A673 (cell line): ENCODE measurements around the gene KIAA1549. TPM values are rescaled to one million over a fixed set of nuclear protein-coding genes. Genes with fewer than 3 reads are reported as not detected.

Source experiments
- BruUV-seq: library from RNA; stranded (reverse); fragments of 400-500 nt; replicated peaks from 2 replicates; lab custom pipeline; 2021; lab: Mats Ljungman, UMichigan
- CTCF ChIA-PET: fragments of 300-600 bp; sonication (Branson Sonifier 250); formaldehyde crosslinking; loops from one replicate; lab custom pipeline; 2022; ENCODE audit warnings: antibody characterized with exemption; lab: Charles Lee
- POLR2A ChIA-PET: fragments of 300-600 bp; sonication (Branson Sonifier 250); formaldehyde crosslinking; loops from one replicate; lab custom pipeline; 2022; ENCODE audit warnings: antibody characterized with exemption; ENCODE audit not compliant: low non-redundant PET; lab: Charles Lee
- DNase-seq: peaks from one replicate; pipeline ENCODE4 v3.0.0-alpha.2; 2015; ENCODE audit warnings: low spot score
- H3K27ac ChIP-seq: fragments of 200-600 bp; sonication (generic); 2 replicates; pipeline ENCODE4 v1.5.1; 2016; ENCODE audit warnings: mixed run types, low read depth, mild to moderate bottlenecking, mixed read lengths, antibody characterized with exemption, low read length; ENCODE audit not compliant: poor library complexity, severe bottlenecking
- H3K27me3 ChIP-seq: fragments of 200-600 bp; sonication (generic); replicated peaks from 2 replicates; pipeline ENCODE4 v1.6.1; 2017; ENCODE audit warnings: mixed run types, low read depth, mild to moderate bottlenecking, mixed read lengths, antibody characterized with exemption, low read length; ENCODE audit not compliant: insufficient read depth, poor library complexity
- H3K36me3 ChIP-seq: fragments of 200-600 bp; sonication (generic); 2 replicates; pipeline ENCODE4 v1.6.1; 2016; ENCODE audit warnings: mixed run types, mild to moderate bottlenecking, mixed read lengths, antibody characterized with exemption, low read length; ENCODE audit not compliant: insufficient read depth, poor library complexity, severe bottlenecking
- H3K4me1 ChIP-seq: fragments of 200-600 bp; sonication (generic); 2 replicates; pipeline ENCODE4 v1.6.1; 2017; ENCODE audit warnings: mixed run types, mild to moderate bottlenecking, mixed read lengths, antibody characterized with exemption, low read length; ENCODE audit not compliant: insufficient read depth, poor library complexity, severe bottlenecking
- H3K4me3 ChIP-seq: fragments of 200-600 bp; sonication (generic); 2 replicates; pipeline ENCODE4 v1.5.1; 2016; ENCODE audit warnings: low read depth, mixed run types, mild to moderate bottlenecking, mixed read lengths, low read length; ENCODE audit not compliant: poor library complexity, severe bottlenecking
- H3K9me3 ChIP-seq: fragments of 200-600 bp; sonication (generic); 2 replicates; pipeline ENCODE4 v1.6.1; 2016; ENCODE audit warnings: mixed run types, low read depth, mild to moderate bottlenecking, mixed read lengths, antibody characterized with exemption, low read length; ENCODE audit not compliant: poor library complexity, severe bottlenecking
- EZH2 ChIP-seq: fragments of 200-600 bp; sonication (generic); IDR thresholded peaks from 2 replicates; pipeline ENCODE4 v1.6.1; 2017; ENCODE audit warnings: borderline replicate concordance, low read depth, mild to moderate bottlenecking, mixed read lengths, antibody characterized with exemption, low read length; ENCODE audit not compliant: poor library complexity, severe bottlenecking
- intact Hi-C: fragments of 100-400 bp; cut with micrococcal nuclease; formaldehyde crosslinking; loops from one replicate; pipeline ENCODE4 v1.10.0; 2022; ENCODE audit not compliant: unreplicated experiment
- total RNA-seq: library from RNA; stranded (reverse); gene quantifications from 2 replicates; pipeline ENCODE4 v1.2.3, GENCODE V29; 2021
- TF ChIP-seq, protein P1 (sequence below): fragments of 300-800, 200-600 bp; sonication (generic); conservative IDR thresholded peaks from 2 replicates; pipeline ENCODE4 v1.5.1; 2017; ENCODE audit warnings: low read depth, mild to moderate bottlenecking, antibody characterized with exemption, low read length, moderate library complexity, mixed read lengths

The KIAA1549 gene
- total RNA-seq, 1 experiment from 2014 or later, result 2.5 TPM

DNA sequence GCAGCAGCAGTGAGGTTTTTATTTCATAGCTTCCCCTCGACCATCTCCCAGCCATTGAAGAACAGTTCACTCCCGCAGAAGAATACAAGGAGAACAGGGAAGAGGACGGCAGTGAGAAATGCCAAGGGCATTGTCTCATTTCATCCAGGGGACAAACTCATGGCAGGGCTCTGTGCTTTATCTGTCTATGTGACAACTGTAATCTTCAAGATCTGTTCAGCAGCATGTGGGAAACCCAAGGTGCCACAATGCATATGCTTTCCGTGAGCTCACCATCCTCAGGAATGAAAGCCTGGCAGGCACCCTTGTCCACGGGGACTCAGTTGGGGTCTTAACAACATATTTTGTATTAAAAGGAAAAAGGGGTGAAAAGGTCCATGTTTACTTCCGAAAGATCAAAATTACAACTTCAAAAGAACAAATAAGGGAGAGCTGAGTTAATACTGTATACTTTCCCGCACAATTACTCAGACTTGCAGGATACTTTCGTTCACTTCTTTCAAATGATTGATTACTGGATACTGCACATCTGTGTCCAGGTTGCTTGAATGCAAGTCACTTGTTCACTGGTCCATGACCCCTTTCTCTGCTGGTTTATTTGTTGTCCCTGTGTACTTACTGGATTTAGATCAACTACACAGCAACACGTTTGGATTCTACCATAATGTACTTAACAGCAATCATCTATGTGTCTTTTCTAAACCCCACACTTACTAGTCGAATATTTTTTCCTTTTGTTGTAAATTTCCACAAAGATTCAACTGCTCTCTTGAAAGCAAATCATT lies 93.1 kb downstream of the KIAA1549 start:
- TF ChIP-seq EZH2, result no peak
- TF ChIP-seq, protein P1, sequence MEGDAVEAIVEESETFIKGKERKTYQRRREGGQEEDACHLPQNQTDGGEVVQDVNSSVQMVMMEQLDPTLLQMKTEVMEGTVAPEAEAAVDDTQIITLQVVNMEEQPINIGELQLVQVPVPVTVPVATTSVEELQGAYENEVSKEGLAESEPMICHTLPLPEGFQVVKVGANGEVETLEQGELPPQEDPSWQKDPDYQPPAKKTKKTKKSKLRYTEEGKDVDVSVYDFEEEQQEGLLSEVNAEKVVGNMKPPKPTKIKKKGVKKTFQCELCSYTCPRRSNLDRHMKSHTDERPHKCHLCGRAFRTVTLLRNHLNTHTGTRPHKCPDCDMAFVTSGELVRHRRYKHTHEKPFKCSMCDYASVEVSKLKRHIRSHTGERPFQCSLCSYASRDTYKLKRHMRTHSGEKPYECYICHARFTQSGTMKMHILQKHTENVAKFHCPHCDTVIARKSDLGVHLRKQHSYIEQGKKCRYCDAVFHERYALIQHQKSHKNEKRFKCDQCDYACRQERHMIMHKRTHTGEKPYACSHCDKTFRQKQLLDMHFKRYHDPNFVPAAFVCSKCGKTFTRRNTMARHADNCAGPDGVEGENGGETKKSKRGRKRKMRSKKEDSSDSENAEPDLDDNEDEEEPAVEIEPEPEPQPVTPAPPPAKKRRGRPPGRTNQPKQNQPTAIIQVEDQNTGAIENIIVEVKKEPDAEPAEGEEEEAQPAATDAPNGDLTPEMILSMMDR, result no peak
- CTCF ChIA-PET, result interaction anchor here (0.6 kb wide), 1 partner anchor 13 kb away, joined by 3 read pairs; no protein-coding TSS in a partner anchor
- Histone ChIP-seq H3K27ac (no peak overlapping the region), H3K4me3 (no peak overlapping the region), H3K9me3 (no peaks in the 10 kb centered on the region), H3K27me3 (no peaks in the 10 kb centered on the region), H3K4me1 (peaks cover 32% of the 10 kb centered on the region), H3K36me3 (no peaks in the 10 kb centered on the region)
- intact Hi-C loops, result loop anchor here (2.0 to 5.0 kb wide), 2 partner anchors 89 to 187 kb away; no protein-coding TSS in a partner anchor
- no peak for DNase-seq
- POLR2A ChIA-PET, result no interaction called here
- no TSS peak for BruUV-seq

DNA sequence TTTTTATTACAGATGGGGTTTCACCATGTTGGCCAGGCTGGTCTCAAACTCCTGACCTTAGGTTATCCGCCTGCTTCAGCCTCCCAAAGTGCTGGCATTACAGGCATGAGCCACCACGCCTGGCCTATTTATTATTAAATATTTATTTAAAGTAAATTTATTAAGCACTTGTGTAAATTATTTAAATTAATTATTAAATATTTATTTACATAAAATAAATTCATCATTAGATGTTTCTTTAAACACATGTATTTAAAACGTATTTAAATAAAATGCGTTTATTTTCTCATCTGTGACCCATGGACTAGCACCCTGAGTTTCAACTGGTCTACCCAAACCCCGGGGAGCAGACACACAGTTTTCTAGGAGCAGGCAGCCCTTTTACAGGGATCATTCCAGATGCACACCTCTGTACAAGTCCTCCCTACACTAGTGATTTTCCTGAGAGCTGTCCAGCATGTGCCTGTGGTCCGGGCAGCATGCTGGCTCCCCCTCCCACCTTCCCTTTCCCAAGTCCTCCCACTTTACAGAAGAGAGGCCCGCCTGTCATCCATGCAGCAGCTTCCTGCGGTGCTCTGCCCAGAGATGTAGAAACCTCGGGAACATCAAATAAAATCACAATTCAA lies 94.0 kb downstream of the KIAA1549 start:
- TF ChIP-seq EZH2, result no peak
- Histone ChIP-seq H3K36me3 (no peaks in the 10 kb centered on the region), H3K27ac (no peak overlapping the region), H3K4me1 (peaks cover 30% of the 10 kb centered on the region), H3K9me3 (no peaks in the 10 kb centered on the region), H3K27me3 (no peaks in the 10 kb centered on the region), H3K4me3 (no peak overlapping the region)
- no peak for DNase-seq
- BruUV-seq, result no TSS peak
- POLR2A ChIA-PET, result no interaction called here
- intact Hi-C loops, result loop anchor here (2.0 to 5.0 kb wide), 2 partner anchors 90 to 188 kb away; no protein-coding TSS in a partner anchor
- CTCF ChIA-PET, result interaction anchor here (0.6 to 1.3 kb wide), 13 partner anchors 9 to 188 kb away, joined by 3 to 14 read pairs (median 4); no protein-coding TSS in a partner anchor

DNA sequence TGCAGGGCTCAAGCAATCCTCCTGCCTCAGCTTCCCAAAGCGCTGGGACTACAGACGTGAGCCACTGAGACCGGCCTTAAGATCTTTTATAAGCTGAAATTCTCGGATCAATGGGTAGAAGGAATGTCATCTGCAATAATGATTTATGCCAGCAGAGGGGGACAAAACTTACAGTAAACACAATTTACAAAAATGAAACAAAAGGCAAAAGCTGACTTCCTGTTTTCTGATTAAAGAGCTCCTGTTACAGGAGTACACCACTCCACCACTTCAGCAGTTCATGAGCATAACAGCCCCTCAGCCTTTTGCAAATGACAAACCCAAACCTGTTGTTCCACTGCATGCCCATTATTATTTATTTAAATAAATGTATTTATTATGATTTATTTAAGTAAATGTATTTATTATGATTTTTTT lies 94.7 kb downstream of the KIAA1549 start:
- no peak overlapping the region for H3K4me3 ChIP-seq
- CTCF ChIA-PET, result interaction anchor here (0.6 to 1.3 kb wide), 13 partner anchors 8 to 188 kb away, joined by 3 to 14 read pairs (median 4); no protein-coding TSS in a partner anchor
- intact Hi-C loops, result loop anchor here (2.0 to 5.0 kb wide), 2 partner anchors 91 to 188 kb away; no protein-coding TSS in a partner anchor
- no peaks in the 10 kb centered on the region for H3K27me3 ChIP-seq
- H3K4me1 ChIP-seq, result peaks cover 23% of the 10 kb centered on the region
- H3K36me3 ChIP-seq, result no peaks in the 10 kb centered on the region
- no peaks in the 10 kb centered on the region for H3K9me3 ChIP-seq
- POLR2A ChIA-PET, result no interaction called here
- peak; percentile 84 for DNase-seq
- H3K27ac ChIP-seq, result no peak overlapping the region
- TF ChIP-seq, protein P1, result peak; percentile 74
- TF ChIP-seq EZH2, result no peak
- no TSS peak for BruUV-seq
